ENCODE data around the gene OS9. TPM values are rescaled to one million over a fixed set of nuclear protein-coding genes. Genes with fewer than 3 reads are reported as not detected.

Gene OS9
- total RNA-seq, 1 donor from 2014 or later = 148 TPM

GRCh38 chr12:57750561-57751431, 56.9 kb downstream of the OS9 start:
- no peaks in the 10 kb centered on the region for H3K27me3 ChIP-seq (ENCODE audit: control insufficient read depth in 3 of 3, insufficient read depth in 3 of 3, low read length in 3 of 3)
- H3K36me3 ChIP-seq (ENCODE audit: control insufficient read depth in 3 of 3, insufficient read depth in 3 of 3, low read length in 3 of 3) = peaks cover 29 to 37% (median 35%) of the 10 kb centered on the region in 3 donors
- H3K9me3 ChIP-seq (ENCODE audit: control insufficient read depth in 3 of 3, low read length in 3 of 3) = no peaks in the 10 kb centered on the region
- peaks cover 22 to 33% (median 30%) of the 10 kb centered on the region in 3 donors for H3K4me1 ChIP-seq (ENCODE audit: control insufficient read depth in 3 of 3, insufficient read depth in 3 of 3, low read length in 3 of 3)
- peak overlapping the region; percentile 95 for H3K27ac ChIP-seq (ENCODE audit: low read depth, low read length)
- H3K4me3 ChIP-seq (ENCODE audit: low read length in 3 of 3) = peak overlapping the region; percentile 87 to 93 (median 92)
- H3K9ac ChIP-seq (ENCODE audit: low read depth in 1 of 3, low read length in 3 of 3) = peak overlapping the region; percentile 94 to 99 (median 98)

- Histone ChIP-seq H3K9me3 (ENCODE audit: control insufficient read depth in 3 of 3, low read length in 3 of 3) (no peaks in the 10 kb centered on the region), H3K4me1 (ENCODE audit: control insufficient read depth in 3 of 3, insufficient read depth in 3 of 3, low read length in 3 of 3) (peaks cover 22 to 37% (median 32%) of the 10 kb centered on the region in 3 donors), H3K4me3 (ENCODE audit: low read length in 3 of 3) (peak overlapping the region; percentile 87 to 93 (median 92)), H3K27ac (ENCODE audit: low read depth, low read length) (peak overlapping the region; percentile 95), H3K36me3 (ENCODE audit: control insufficient read depth in 3 of 3, insufficient read depth in 3 of 3, low read length in 3 of 3) (peaks cover 29 to 37% (median 31%) of the 10 kb centered on the region in 3 donors), H3K9ac (ENCODE audit: low read depth in 1 of 3, low read length in 3 of 3) (peak overlapping the region; percentile 94 to 99 (median 98)), H3K27me3 (ENCODE audit: control insufficient read depth in 3 of 3, insufficient read depth in 3 of 3, low read length in 3 of 3) (no peaks in the 10 kb centered on the region)
Measured at GRCh38 chr12:57751432-57751787, 57.5 kb downstream of the OS9 start.

GRCh38 chr12:57751788-57752667, 58.1 kb downstream of the OS9 start, which contains the start of gene CDK4:
Gene CDK4 (minus strand): TSS chr12:57752310. CDS start chr12:57751717, 593 bp downstream.
- H3K4me1 ChIP-seq (ENCODE audit: control insufficient read depth in 3 of 3, insufficient read depth in 3 of 3, low read length in 3 of 3) = peaks cover 25 to 42% (median 35%) of the 10 kb centered on the region in 3 donors
- H3K9me3 ChIP-seq (ENCODE audit: control insufficient read depth in 3 of 3, low read length in 3 of 3) = no peaks in the 10 kb centered on the region
- peak within 1 kb of the TSS; percentile 95 for H3K27ac ChIP-seq (ENCODE audit: low read depth, low read length)
- H3K36me3 ChIP-seq (ENCODE audit: control insufficient read depth in 3 of 3, insufficient read depth in 3 of 3, low read length in 3 of 3) = peaks cover 25 to 31% (median 27%) of the 10 kb centered on the region in 3 donors
- peak within 1 kb of the TSS; percentile 94 to 99 (median 98) for H3K9ac ChIP-seq (ENCODE audit: low read depth in 1 of 3, low read length in 3 of 3)
- H3K27me3 ChIP-seq (ENCODE audit: control insufficient read depth in 3 of 3, insufficient read depth in 3 of 3, low read length in 3 of 3) = no peaks in the 10 kb centered on the region
- H3K4me3 ChIP-seq (ENCODE audit: low read length in 3 of 3) = peak within 1 kb of the TSS; percentile 87 to 93 (median 92)

- no peaks in the 10 kb centered on the region for H3K9me3 ChIP-seq (ENCODE audit: control insufficient read depth in 3 of 3, low read length in 3 of 3)
- H3K27ac ChIP-seq (ENCODE audit: low read depth, low read length) = peak overlapping the region; percentile 17
- peak overlapping the region in 2 of 3 donors; percentile 48 to 74 for H3K9ac ChIP-seq (ENCODE audit: low read depth in 1 of 3, low read length in 3 of 3)
- no peaks in the 10 kb centered on the region for H3K27me3 ChIP-seq (ENCODE audit: control insufficient read depth in 3 of 3, insufficient read depth in 3 of 3, low read length in 3 of 3)
- H3K4me3 ChIP-seq (ENCODE audit: low read length in 3 of 3) = peak overlapping the region; percentile 66 to 87 (median 82)
- H3K36me3 ChIP-seq (ENCODE audit: control insufficient read depth in 3 of 3, insufficient read depth in 3 of 3, low read length in 3 of 3) = peaks cover 20 to 26% (median 22%) of the 10 kb centered on the region in 3 donors
- peaks cover 25 to 42% (median 35%) of the 10 kb centered on the region in 3 donors for H3K4me1 ChIP-seq (ENCODE audit: control insufficient read depth in 3 of 3, insufficient read depth in 3 of 3, low read length in 3 of 3)
Measured at GRCh38 chr12:57752668-57753000, 58.7 kb downstream of the OS9 start.

GRCh38 chr12:57753756-57754337, 59.9 kb downstream of the OS9 start:
- Histone ChIP-seq H3K4me3 (ENCODE audit: low read length in 3 of 3) (no peak overlapping the region), H3K27ac (ENCODE audit: low read depth, low read length) (no peak overlapping the region)

GRCh38 chr12:57754411-57755193, 60.7 kb downstream of the OS9 start, which contains the start of gene MARCHF9:
Gene MARCHF9 (plus strand): TSS chr12:57755103. CDS start chr12:57755529, 426 bp downstream.
- no peak within 1 kb of the TSS for H3K27ac ChIP-seq (ENCODE audit: low read depth, low read length)
- no peaks in the 10 kb centered on the region for H3K9me3 ChIP-seq (ENCODE audit: control insufficient read depth in 3 of 3, low read length in 3 of 3)
- H3K4me1 ChIP-seq (ENCODE audit: control insufficient read depth in 3 of 3, insufficient read depth in 3 of 3, low read length in 3 of 3) = peaks cover 25 to 42% (median 35%) of the 10 kb centered on the region in 3 donors
- no peaks in the 10 kb centered on the region for H3K27me3 ChIP-seq (ENCODE audit: control insufficient read depth in 3 of 3, insufficient read depth in 3 of 3, low read length in 3 of 3)
- H3K36me3 ChIP-seq (ENCODE audit: control insufficient read depth in 3 of 3, insufficient read depth in 3 of 3, low read length in 3 of 3) = peaks cover 22 to 29% (median 23%) of the 10 kb centered on the region in 3 donors
- H3K4me3 ChIP-seq (ENCODE audit: low read length in 3 of 3) = peak within 1 kb of the TSS; percentile 69 to 79 (median 70)
- H3K9ac ChIP-seq (ENCODE audit: low read depth in 1 of 3, low read length in 3 of 3) = peak within 1 kb of the TSS; percentile 75 to 81 (median 80)

More at GRCh38 chr12:57753756-57754337, 59.9 kb downstream of the OS9 start:
- Histone ChIP-seq H3K9ac (ENCODE audit: low read depth in 1 of 3, low read length in 3 of 3) (no peak overlapping the region), H3K27me3 (ENCODE audit: control insufficient read depth in 3 of 3, insufficient read depth in 3 of 3, low read length in 3 of 3) (no peaks in the 10 kb centered on the region), H3K36me3 (ENCODE audit: control insufficient read depth in 3 of 3, insufficient read depth in 3 of 3, low read length in 3 of 3) (peaks cover 24 to 30% (median 26%) of the 10 kb centered on the region in 3 donors), H3K4me1 (ENCODE audit: control insufficient read depth in 3 of 3, insufficient read depth in 3 of 3, low read length in 3 of 3) (peaks cover 25 to 42% (median 35%) of the 10 kb centered on the region in 3 donors), H3K9me3 (ENCODE audit: control insufficient read depth in 3 of 3, low read length in 3 of 3) (no peaks in the 10 kb centered on the region)

- Histone ChIP-seq H3K4me1 (ENCODE audit: control insufficient read depth in 3 of 3, insufficient read depth in 3 of 3, low read length in 3 of 3) (peaks cover 25 to 42% (median 35%) of the 10 kb centered on the region in 3 donors), H3K36me3 (ENCODE audit: control insufficient read depth in 3 of 3, insufficient read depth in 3 of 3, low read length in 3 of 3) (peaks cover 21 to 28% (median 22%) of the 10 kb centered on the region in 3 donors), H3K9ac (ENCODE audit: low read depth in 1 of 3, low read length in 3 of 3) (peak overlapping the region in 1 of 3 donors; percentile 45), H3K27me3 (ENCODE audit: control insufficient read depth in 3 of 3, insufficient read depth in 3 of 3, low read length in 3 of 3) (no peaks in the 10 kb centered on the region), H3K4me3 (ENCODE audit: low read length in 3 of 3) (peak overlapping the region in 1 of 3 donors; percentile 58), H3K9me3 (ENCODE audit: control insufficient read depth in 3 of 3, low read length in 3 of 3) (no peaks in the 10 kb centered on the region), H3K27ac (ENCODE audit: low read depth, low read length) (no peak overlapping the region)
Measured at GRCh38 chr12:57755194-57755453, 61.2 kb downstream of the OS9 start.

- H3K27me3 ChIP-seq (ENCODE audit: control insufficient read depth in 3 of 3, insufficient read depth in 3 of 3, low read length in 3 of 3) = no peaks in the 10 kb centered on the region
- H3K4me3 ChIP-seq (ENCODE audit: low read length in 3 of 3) = peak overlapping the region; percentile 69 to 79 (median 70)
- H3K9me3 ChIP-seq (ENCODE audit: control insufficient read depth in 3 of 3, low read length in 3 of 3) = no peaks in the 10 kb centered on the region
- peaks cover 22 to 37% (median 30%) of the 10 kb centered on the region in 3 donors for H3K4me1 ChIP-seq (ENCODE audit: control insufficient read depth in 3 of 3, insufficient read depth in 3 of 3, low read length in 3 of 3)
- H3K36me3 ChIP-seq (ENCODE audit: control insufficient read depth in 3 of 3, insufficient read depth in 3 of 3, low read length in 3 of 3) = peaks cover 16 to 23% (median 16%) of the 10 kb centered on the region in 3 donors
- peak overlapping the region; percentile 75 to 81 (median 80) for H3K9ac ChIP-seq (ENCODE audit: low read depth in 1 of 3, low read length in 3 of 3)
- H3K27ac ChIP-seq (ENCODE audit: low read depth, low read length) = no peak overlapping the region
Measured at GRCh38 chr12:57755454-57756372, 61.8 kb downstream of the OS9 start.

Data from skeletal muscle tissue (tissue), 4 donors.